Uterus (tissue), 4 donors: ENCODE data around the gene PLPPR3. TPM values are rescaled to one million over a fixed set of nuclear protein-coding genes. Genes with fewer than 3 reads are reported as not detected.

Source experiments
- DNase-seq, 2 donors: peaks; one replicate each; pipeline ENCODE4 v3.0.0-alpha.2; 2019 to 2020
- H3K27ac ChIP-seq, 2 donors: fragments of 200-600 bp; sonication (generic); 1 replicate in 1 of 2; 2 replicates in 1 of 2; pipeline ENCODE4 v1.5.1; 2016 to 2018
- H3K27me3 ChIP-seq, 2 donors: fragments of 200-600 bp; sonication (generic); one replicate each; pipeline ENCODE4 v1.5.1; 2018 to 2019; ENCODE audit warnings: control low read depth in 1 of 2
- H3K36me3 ChIP-seq, 2 donors: fragments of 200-600 bp; sonication (generic); one replicate each; pipeline ENCODE4 v1.5.1; 2019; ENCODE audit warnings: control low read depth in 1 of 2
- H3K4me1 ChIP-seq, 2 donors: fragments of 200-600 bp; sonication (generic); one replicate each; pipeline ENCODE4 v1.5.1; 2018 to 2019; ENCODE audit warnings: control low read depth in 1 of 2
- H3K4me3 ChIP-seq, 2 donors: fragments of 200-600 bp; sonication (generic); 1 replicate in 1 of 2; 2 replicates in 1 of 2; pipeline ENCODE4 v1.5.1; 2018 to 2019; ENCODE audit warnings: mild to moderate bottlenecking in 1 of 2
- H3K9me3 ChIP-seq, 2 donors: fragments of 200-600 bp; sonication (generic); one replicate each; pipeline ENCODE4 v1.5.1; 2019; ENCODE audit warnings: control low read depth in 1 of 2
- CTCF ChIP-seq, 4 experiments: fragments of 200-600 bp in 2 of 4; fragments of 450-650 bp in 2 of 4; sonication (generic) in 2 of 4; IDR thresholded peaks; one replicate each; pipeline ENCODE4 v1.5.1; 2016 to 2019; ENCODE audit warnings: antibody characterized with exemption in 4 of 4, mild to moderate bottlenecking in 2 of 4, moderate library complexity in 1 of 4
- POLR2A ChIP-seq, 2 donors: fragments of 450-650 bp; IDR thresholded peaks; one replicate each; pipeline ENCODE4 v1.6.1; 2016; ENCODE audit warnings: antibody characterized with exemption in 2 of 2, mild to moderate bottlenecking in 1 of 2, moderate library complexity in 1 of 2
- intact Hi-C: fragments of 100-400 bp; cut with DNase I; formaldehyde crosslinking; loops from one replicate; pipeline ENCODE4 v1.15.1; 2023; ENCODE audit warnings: low total_unique reads
- total RNA-seq, 4 donors: library from RNA; depleted of rRNA in 3 of 4; stranded (reverse); fragments of >200 nt in 3 of 4; gene quantifications; one replicate each; pipeline versions ENCODE4 v1.1.0 to v1.2.4, GENCODE V29; 2014 to 2023
- donor health status: DM: yes; HTN: yes; CAD: no.

Gene PLPPR3
- total RNA-seq, 4 donors from 2014 or later: 3.4 TPM; not detected in 3

GRCh38 chr19:802498-803098 is 19.2 kb downstream of the PLPPR3 start:
- Histone ChIP-seq H3K27ac (no peak overlapping the region), H3K4me3 (no peak overlapping the region), H3K4me1 (peaks cover 27 to 46% of the 10 kb centered on the region in 2 donors), H3K36me3 (no peaks in the 10 kb centered on the region), H3K27me3 (no peaks in the 10 kb centered on the region), H3K9me3 (no peaks in the 10 kb centered on the region)
- TF ChIP-seq CTCF (IDR thresholded peaks at IDR 0.05): no peak
- TF ChIP-seq POLR2A (IDR thresholded peaks at IDR 0.05): no peak
- intact Hi-C loops: no loop called here
- DNase-seq: no peak

GRCh38 chr19:801861-802497 is 19.8 kb downstream of the PLPPR3 start:
- no peak for TF ChIP-seq CTCF (IDR thresholded peaks at IDR 0.05)
- TF ChIP-seq POLR2A (IDR thresholded peaks at IDR 0.05): no peak
- Histone ChIP-seq H3K27me3 (no peaks in the 10 kb centered on the region), H3K9me3 (no peaks in the 10 kb centered on the region), H3K4me1 (peaks cover 27 to 46% of the 10 kb centered on the region in 2 donors), H3K27ac (peak overlapping the region in 1 of 2 donors; percentile 33), H3K36me3 (no peaks in the 10 kb centered on the region), H3K4me3 (peak overlapping the region; percentile 10 to 15)
- DNase-seq: peak in 1 of 2 donors; percentile 52
- intact Hi-C loops: no loop called here

DNA sequence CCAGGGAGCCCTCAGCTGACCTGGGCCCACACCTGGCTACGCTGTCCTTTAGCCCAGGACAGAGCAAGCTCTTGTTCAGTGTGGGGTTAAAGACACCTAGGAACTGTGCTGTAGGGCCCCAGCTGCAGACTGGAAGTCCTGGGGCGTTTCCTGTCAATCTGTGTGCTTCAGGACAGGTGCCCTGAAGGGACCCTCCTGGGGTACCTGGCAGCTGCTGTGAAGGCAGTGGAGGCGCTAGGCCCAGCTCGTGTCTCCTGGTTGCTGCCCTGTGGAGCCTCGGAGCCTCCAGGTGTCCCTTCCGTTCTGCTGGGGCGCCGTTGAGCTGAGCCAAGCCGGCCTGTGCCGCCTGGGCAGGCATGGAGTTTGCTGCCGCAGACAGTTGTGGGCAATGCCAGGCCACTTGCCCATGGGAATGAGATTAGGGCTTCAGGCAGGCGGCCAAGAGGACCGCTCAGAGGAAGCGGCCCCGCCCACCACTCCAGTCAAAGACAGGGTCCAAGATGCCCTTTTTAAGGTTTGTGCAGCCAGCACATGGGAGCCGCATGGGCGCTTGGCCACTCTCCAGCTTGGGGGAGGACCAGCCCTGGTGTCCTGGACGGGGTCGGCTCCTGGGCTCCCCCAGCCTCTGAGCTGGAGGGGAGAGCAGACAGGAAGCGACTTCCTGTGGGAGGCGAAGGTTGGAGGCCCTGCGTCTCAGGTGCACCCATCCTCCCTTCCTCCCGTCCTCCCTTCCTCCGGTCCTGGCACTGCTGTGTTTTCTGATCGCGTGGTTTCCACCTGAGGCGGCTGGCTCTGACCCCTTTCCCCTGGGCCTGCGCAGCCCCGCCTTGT is 20.5 kb downstream of the PLPPR3 start:
- TF ChIP-seq CTCF (IDR thresholded peaks at IDR 0.05) (no peak), POLR2A (IDR thresholded peaks at IDR 0.05) (no peak)
- intact Hi-C loops: no loop called here
- Histone ChIP-seq H3K4me3 (peak overlapping the region in 1 of 2 donors; percentile 15), H3K36me3 (no peaks in the 10 kb centered on the region), H3K4me1 (peaks cover 28 to 46% of the 10 kb centered on the region in 2 donors), H3K27ac (peak overlapping the region; percentile 33 to 41), H3K27me3 (no peaks in the 10 kb centered on the region), H3K9me3 (no peaks in the 10 kb centered on the region)
- DNase-seq: peak; percentile 59 to 64

DNA sequence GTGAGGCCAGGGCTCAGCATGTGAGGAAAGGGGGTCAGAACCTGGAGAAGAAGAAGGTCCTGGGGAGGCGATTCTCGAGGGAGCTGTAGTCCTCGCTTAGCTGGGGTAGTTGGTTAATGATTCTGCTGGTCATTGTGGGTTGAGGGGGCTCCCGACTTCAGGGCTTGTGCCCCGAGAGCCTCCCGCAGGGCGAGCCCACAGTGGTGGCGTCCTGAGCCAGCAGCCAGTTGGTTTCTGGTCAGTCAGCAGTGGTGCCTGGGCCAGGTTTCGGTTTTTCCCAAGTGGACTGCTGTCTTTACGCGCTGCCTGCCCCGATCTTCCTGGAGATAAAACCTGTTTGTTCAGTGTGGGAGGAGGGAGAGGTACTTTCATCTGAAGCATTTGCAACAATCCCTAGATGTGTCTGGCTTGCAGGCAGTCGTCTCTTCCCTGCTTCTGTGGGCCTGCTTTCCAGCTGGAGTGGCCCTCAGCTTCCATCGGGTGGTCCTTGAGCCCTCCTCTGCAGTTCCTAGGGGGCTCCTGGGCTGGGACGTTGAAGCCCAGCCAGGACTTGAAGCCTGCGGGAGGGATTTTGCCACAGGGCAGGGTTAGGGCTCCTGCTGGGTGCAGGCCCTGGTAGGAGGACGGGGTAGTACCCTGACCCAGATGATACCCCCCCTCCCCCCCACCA is 21.3 kb downstream of the PLPPR3 start:
- DNase-seq: peak in 1 of 2 donors; percentile 53
- intact Hi-C loops: no loop called here
- Histone ChIP-seq H3K27me3 (no peaks in the 10 kb centered on the region), H3K4me1 (peaks cover 32 to 46% of the 10 kb centered on the region in 2 donors), H3K9me3 (no peaks in the 10 kb centered on the region), H3K36me3 (no peaks in the 10 kb centered on the region), H3K27ac (peak overlapping the region; percentile 27 to 41), H3K4me3 (no peak overlapping the region)
- TF ChIP-seq CTCF (IDR thresholded peaks at IDR 0.05): no peak
- TF ChIP-seq POLR2A (IDR thresholded peaks at IDR 0.05): no peak
